C4-2B (cell line): ENCODE measurements around the gene NDE1.

Experiments
- ZFX ChIP-seq: fragments of 450-650 bp; IDR thresholded peaks from 2 replicates; pipeline ENCODE4 v1.6.1; 2017
- TF ChIP-seq, protein P1 (sequence below): fragments of 450-650 bp; conservative IDR thresholded peaks from 2 replicates; pipeline ENCODE4 v1.5.1; 2017; ENCODE audit warnings: mild to moderate bottlenecking

DNA sequence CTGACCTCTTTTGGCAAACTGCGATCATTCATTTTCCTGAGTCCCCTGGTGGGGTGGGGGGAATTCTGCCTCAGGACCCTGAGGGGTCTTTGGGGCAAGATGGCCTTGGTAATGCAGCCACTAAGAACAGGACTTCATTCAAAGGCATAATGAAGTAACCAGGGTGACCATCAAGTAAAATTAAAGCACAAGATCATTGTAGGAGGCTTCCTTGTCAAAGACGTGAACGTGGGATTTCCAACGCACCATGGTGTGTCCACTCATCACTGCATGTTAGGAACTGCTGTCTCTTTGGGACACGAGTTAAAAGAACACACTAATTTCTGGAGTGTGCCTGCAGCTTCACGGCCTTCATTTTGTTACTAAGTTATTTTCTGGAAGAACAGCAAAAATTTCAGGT lies 51.3 kb downstream of the NDE1 start:
- TF ChIP-seq, protein P1, sequence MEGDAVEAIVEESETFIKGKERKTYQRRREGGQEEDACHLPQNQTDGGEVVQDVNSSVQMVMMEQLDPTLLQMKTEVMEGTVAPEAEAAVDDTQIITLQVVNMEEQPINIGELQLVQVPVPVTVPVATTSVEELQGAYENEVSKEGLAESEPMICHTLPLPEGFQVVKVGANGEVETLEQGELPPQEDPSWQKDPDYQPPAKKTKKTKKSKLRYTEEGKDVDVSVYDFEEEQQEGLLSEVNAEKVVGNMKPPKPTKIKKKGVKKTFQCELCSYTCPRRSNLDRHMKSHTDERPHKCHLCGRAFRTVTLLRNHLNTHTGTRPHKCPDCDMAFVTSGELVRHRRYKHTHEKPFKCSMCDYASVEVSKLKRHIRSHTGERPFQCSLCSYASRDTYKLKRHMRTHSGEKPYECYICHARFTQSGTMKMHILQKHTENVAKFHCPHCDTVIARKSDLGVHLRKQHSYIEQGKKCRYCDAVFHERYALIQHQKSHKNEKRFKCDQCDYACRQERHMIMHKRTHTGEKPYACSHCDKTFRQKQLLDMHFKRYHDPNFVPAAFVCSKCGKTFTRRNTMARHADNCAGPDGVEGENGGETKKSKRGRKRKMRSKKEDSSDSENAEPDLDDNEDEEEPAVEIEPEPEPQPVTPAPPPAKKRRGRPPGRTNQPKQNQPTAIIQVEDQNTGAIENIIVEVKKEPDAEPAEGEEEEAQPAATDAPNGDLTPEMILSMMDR, result no peak
- no peak for TF ChIP-seq ZFX
